Measurements from ENCODE around the gene P4HB. TPM values are rescaled to one million over a fixed set of nuclear protein-coding genes. Genes with fewer than 3 reads are reported as not detected.
A peak's percentile ranks its signal among the peaks of the same experiment; 100 is the strongest.

Gene P4HB
- polyA plus RNA-seq, 1 experiment, result 122 TPM

DNA sequence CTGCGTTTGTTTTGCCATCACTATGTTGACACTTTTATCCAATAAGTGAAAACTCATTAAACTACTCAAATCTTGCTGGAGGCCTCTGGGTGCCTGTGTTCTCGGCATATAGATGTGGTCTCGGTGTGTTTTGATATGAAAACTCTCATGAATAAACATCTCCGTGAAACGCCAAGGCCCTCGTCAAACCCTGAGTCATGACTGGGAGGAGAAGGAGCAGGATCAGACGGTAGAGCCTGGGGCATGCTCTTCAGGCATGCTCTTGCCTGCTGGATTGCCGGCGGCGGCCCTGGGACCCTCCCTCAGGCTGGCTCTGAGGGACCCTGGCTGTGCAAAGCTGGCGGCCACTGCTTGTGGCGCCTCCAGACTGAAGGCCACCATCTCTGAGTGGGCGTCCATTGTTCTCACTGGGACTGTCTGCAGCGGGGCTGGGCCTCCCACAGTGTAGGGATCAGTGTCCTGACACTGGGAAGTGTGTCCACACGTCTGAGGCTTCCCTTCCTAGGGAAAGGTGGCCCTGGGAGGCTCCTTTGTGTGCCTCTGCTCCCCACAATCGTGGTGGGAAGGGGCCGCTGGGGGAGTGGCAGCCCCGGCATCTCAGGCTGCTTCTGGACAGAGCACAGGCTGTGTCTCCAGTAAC lies 40.0 kb upstream of the P4HB start:
- ChIA-PET POLR2A (no interaction called here), CTCF (no interaction called here)
- no peak for DNase-seq (ENCODE audit: low read depth)
- Histone ChIP-seq H3K36me3 (ENCODE audit: control insufficient read depth, insufficient read depth, low read length) (peaks cover 17% of the 10 kb centered on the region), H3K4me3 (ENCODE audit: low read depth, low read length) (no peak overlapping the region), H3K27me3 (ENCODE audit: control insufficient read depth, insufficient read depth, low read length) (no peaks in the 10 kb centered on the region)
- TF ChIP-seq, protein P1, sequence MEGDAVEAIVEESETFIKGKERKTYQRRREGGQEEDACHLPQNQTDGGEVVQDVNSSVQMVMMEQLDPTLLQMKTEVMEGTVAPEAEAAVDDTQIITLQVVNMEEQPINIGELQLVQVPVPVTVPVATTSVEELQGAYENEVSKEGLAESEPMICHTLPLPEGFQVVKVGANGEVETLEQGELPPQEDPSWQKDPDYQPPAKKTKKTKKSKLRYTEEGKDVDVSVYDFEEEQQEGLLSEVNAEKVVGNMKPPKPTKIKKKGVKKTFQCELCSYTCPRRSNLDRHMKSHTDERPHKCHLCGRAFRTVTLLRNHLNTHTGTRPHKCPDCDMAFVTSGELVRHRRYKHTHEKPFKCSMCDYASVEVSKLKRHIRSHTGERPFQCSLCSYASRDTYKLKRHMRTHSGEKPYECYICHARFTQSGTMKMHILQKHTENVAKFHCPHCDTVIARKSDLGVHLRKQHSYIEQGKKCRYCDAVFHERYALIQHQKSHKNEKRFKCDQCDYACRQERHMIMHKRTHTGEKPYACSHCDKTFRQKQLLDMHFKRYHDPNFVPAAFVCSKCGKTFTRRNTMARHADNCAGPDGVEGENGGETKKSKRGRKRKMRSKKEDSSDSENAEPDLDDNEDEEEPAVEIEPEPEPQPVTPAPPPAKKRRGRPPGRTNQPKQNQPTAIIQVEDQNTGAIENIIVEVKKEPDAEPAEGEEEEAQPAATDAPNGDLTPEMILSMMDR (IDR thresholded peaks at IDR 0.05; ENCODE audit: insufficient read depth, low read depth, low read length), result no peak

DNA sequence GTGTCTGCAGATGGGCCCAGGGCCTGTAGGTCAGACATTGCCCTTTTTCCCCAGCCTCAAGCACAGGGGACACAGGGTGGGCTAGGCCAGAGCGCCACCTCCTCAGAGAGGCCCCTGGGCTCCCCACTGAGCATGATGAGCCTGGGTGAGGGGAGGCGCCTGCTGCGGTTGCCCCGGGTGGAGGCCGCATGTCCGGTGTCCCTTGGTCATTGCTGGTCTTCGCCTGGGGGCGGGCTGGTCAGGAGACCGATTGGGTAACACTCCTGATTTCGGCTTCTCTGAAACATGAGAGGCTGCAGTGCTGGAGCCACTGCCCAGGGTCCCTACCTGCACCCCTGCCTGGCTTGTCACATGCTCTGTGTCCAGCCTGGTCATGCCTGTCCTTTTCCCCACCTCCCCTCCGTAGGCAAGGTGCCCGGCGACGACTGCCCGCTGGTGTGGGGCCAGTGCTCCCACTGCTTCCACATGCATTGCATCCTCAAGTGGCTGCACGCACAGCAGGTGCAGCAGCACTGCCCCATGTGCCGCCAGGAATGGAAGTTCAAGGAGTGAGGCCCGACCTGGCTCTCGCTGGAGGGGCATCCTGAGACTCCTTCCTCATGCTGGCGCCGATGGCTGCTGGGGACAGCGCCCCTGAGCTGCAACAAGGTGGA lies 39.3 kb upstream of the P4HB start:
- no peaks in the 10 kb centered on the region for H3K27me3 ChIP-seq (ENCODE audit: control insufficient read depth, insufficient read depth, low read length)
- ChIA-PET POLR2A (no interaction called here), CTCF (no interaction called here)
- no peak overlapping the region for H3K4me3 ChIP-seq (ENCODE audit: low read depth, low read length)
- peaks cover 17% of the 10 kb centered on the region for H3K36me3 ChIP-seq (ENCODE audit: control insufficient read depth, insufficient read depth, low read length)
- TF ChIP-seq, protein P1 (IDR thresholded peaks at IDR 0.05; ENCODE audit: insufficient read depth, low read depth, low read length), result no peak
- no peak for DNase-seq (ENCODE audit: low read depth)

DNA sequence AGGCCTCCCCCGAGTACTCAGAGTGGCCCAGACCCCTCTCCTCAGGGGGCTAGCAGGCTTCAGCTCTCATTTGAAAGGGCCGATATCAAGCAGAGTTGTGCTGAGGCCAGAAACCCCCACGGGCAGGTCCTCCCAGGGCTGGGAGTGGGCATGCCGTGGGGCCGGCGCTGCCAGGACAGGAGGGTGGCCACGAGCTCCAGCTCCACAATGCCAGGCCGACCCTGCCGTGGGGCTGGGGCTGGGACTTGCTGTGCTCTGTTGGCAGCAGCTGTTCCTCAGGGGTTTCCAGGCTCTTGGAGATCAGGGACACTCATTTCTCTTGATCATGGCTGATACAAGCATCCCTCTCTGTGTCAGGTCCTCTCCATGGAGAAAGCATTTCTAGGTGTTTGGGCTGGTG lies 38.5 kb upstream of the P4HB start:
- Histone ChIP-seq H3K27me3 (ENCODE audit: control insufficient read depth, insufficient read depth, low read length) (no peaks in the 10 kb centered on the region), H3K4me3 (ENCODE audit: low read depth, low read length) (no peak overlapping the region), H3K36me3 (ENCODE audit: control insufficient read depth, insufficient read depth, low read length) (peaks cover 19% of the 10 kb centered on the region)
- TF ChIP-seq, protein P1 (IDR thresholded peaks at IDR 0.05; ENCODE audit: insufficient read depth, low read depth, low read length), result no peak
- DNase-seq (ENCODE audit: low read depth), result no peak
- CTCF ChIA-PET, result no interaction called here
- POLR2A ChIA-PET, result no interaction called here

DNA sequence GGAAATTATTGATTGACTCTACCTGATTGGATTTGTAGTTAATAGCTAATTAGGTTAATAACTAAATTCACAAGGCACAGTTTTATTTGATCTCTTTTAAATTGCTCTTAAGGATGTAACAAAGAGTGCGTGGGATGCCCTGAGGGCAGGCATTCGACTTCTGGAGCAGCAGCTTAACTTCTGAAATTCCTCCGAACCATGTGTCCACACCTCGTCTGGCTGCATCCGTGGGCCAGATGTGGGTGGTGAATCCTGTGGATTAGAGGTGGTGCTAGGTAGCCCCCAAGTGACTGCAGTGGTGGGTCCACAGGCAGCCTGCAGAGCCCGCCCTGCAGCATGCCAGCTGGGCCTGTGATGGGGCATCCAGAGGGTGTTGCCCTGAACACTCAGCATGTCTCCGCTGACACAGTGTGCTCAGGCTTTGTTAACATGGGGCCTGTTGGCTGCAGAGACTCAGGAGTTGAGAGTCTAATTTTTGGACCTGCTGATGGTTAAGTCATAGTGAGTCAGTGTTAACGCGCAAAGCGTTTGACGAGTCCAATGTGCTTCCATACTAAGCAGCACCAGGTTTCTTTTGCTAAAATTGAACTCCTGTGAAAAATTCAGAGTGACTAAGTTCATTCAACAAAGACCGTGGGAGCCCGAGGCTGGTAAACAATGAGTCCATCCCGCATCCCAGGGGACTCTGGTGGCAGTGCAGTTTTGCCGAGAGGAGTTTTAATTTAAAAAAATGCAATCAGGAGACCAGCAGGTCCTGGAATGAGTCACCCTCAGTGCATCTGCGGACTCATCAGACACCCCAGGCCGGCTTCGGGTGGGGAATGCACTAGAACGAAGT lies 37.9 kb upstream of the P4HB start:
- POLR2A ChIA-PET, result no interaction called here
- Histone ChIP-seq H3K27me3 (ENCODE audit: control insufficient read depth, insufficient read depth, low read length) (no peaks in the 10 kb centered on the region), H3K4me3 (ENCODE audit: low read depth, low read length) (no peak overlapping the region), H3K36me3 (ENCODE audit: control insufficient read depth, insufficient read depth, low read length) (peaks cover 19% of the 10 kb centered on the region)
- TF ChIP-seq, protein P1 (IDR thresholded peaks at IDR 0.05; ENCODE audit: insufficient read depth, low read depth, low read length), result no peak
- peak; percentile 51 for DNase-seq (ENCODE audit: low read depth)
- CTCF ChIA-PET, result no interaction called here

DNA sequence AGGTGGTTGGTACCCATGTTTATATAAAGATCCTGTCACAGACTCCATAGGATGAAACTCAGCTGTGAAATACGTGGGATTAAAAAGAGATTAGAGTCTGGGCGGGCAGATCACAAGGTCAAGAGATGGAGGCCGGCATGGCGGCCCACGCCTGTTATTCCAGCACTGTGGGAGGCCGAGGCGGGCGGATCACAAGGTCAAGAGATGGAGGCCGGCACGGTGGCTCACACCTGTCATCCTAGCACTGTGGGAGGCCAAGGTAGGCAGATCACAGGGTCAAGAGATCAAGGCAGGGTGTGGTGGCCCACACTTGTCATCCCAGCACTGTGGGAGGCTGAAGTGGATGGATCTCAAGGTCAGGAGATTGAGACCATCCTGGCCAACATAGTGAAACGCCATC lies 35.1 kb upstream of the P4HB start:
- H3K36me3 ChIP-seq (ENCODE audit: control insufficient read depth, insufficient read depth, low read length), result peaks cover 19% of the 10 kb centered on the region
- CTCF ChIA-PET, result interaction anchor here (1.0 kb wide), 1 partner anchor 31 kb away, joined by 3 read pairs; no protein-coding TSS in a partner anchor

More for the DNA sequence above, 35.1 kb upstream of the P4HB start:
- POLR2A ChIA-PET, result no interaction called here
- Histone ChIP-seq H3K27me3 (ENCODE audit: control insufficient read depth, insufficient read depth, low read length) (no peaks in the 10 kb centered on the region), H3K4me3 (ENCODE audit: low read depth, low read length) (no peak overlapping the region)
- TF ChIP-seq, protein P1 (IDR thresholded peaks at IDR 0.05; ENCODE audit: insufficient read depth, low read depth, low read length), result no peak
- DNase-seq (ENCODE audit: low read depth), result no peak
